ENCODE data around the gene SUSD6. TPM values are rescaled to one million over a fixed set of nuclear protein-coding genes. Genes with fewer than 3 reads are reported as not detected.

The SUSD6 gene
- total RNA-seq, 1 donor: 17.7 TPM

DNA sequence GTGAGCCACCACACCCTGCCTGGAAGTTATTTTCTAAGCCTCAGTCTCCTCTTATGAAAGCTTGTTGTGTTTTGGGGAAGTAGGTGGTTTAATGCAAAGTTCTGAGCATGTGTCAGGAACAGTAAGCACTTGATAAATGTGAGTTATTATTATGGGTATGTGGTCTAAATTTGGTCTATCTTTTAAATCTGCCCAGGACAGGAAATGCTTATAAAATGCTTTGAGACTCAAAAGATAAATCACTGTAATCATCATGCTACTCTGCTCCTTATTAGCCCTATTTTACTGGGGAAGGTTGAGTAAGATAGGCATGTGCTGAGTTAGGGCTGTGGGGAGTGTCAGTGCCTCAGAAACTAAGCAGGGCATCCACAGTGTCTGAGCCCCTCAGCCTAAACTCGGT lies 142.5 kb downstream of the SUSD6 start:
- H3K36me3 ChIP-seq (ENCODE audit: insufficient read depth, low read length): no peaks in the 10 kb centered on the region
- H3K27ac ChIP-seq (ENCODE audit: low read depth, low read length): no peak overlapping the region
- H3K4me2 ChIP-seq (ENCODE audit: insufficient read depth, low read length): no peak overlapping the region
- DNase-seq (ENCODE audit: insufficient read length, low spot score, missing footprints): no peak
- no peak overlapping the region for H3K4me3 ChIP-seq (ENCODE audit: insufficient read depth, low read length)
- no peak for TF ChIP-seq CTCF (IDR thresholded peaks at IDR 0.05; ENCODE audit: extremely low read depth, low read depth, low read length)
- H3K79me2 ChIP-seq (ENCODE audit: insufficient read depth, low read length): no peaks in the 10 kb centered on the region
- H3K4me1 ChIP-seq (ENCODE audit: insufficient read depth, low read length): no peaks in the 10 kb centered on the region
- H2AFZ ChIP-seq (ENCODE audit: low read length): no peak overlapping the region
- H3K27me3 ChIP-seq (ENCODE audit: insufficient read depth, low read length): peaks cover 4% of the 10 kb centered on the region
- H4K20me1 ChIP-seq (ENCODE audit: insufficient read depth, low read length): no peaks in the 10 kb centered on the region
- H3K9me3 ChIP-seq (ENCODE audit: low read depth, low read length): no peaks in the 10 kb centered on the region

DNA sequence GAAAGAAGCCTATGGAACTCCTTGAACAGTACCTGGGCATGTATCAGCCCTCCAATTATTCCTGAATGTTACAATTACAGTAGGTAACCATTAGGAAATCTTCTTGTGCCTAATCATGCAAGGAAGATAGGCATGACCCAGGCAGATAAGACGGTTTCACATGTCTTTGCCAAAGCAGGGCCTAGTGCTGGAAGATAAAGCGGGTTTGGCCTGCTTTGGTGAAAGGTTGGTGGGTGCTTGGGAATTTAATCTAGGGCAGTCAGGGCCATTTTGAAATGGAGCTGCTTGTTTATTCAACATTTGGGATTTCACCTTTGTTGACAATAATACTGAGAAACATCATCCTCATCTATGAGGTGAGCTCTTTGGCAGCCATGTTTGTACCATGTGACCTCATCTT lies 143.1 kb downstream of the SUSD6 start:
- Histone ChIP-seq H3K4me3 (ENCODE audit: insufficient read depth, low read length) (no peak overlapping the region), H3K27me3 (ENCODE audit: insufficient read depth, low read length) (peaks cover 4% of the 10 kb centered on the region), H3K36me3 (ENCODE audit: insufficient read depth, low read length) (no peaks in the 10 kb centered on the region), H3K4me1 (ENCODE audit: insufficient read depth, low read length) (no peaks in the 10 kb centered on the region), H3K4me2 (ENCODE audit: insufficient read depth, low read length) (no peak overlapping the region), H3K79me2 (ENCODE audit: insufficient read depth, low read length) (no peaks in the 10 kb centered on the region), H3K27ac (ENCODE audit: low read depth, low read length) (no peak overlapping the region), H3K9me3 (ENCODE audit: low read depth, low read length) (no peaks in the 10 kb centered on the region), H2AFZ (ENCODE audit: low read length) (no peak overlapping the region), H4K20me1 (ENCODE audit: insufficient read depth, low read length) (no peaks in the 10 kb centered on the region)
- no peak for DNase-seq (ENCODE audit: insufficient read length, low spot score, missing footprints)
- TF ChIP-seq CTCF (IDR thresholded peaks at IDR 0.05; ENCODE audit: extremely low read depth, low read depth, low read length): no peak

DNA sequence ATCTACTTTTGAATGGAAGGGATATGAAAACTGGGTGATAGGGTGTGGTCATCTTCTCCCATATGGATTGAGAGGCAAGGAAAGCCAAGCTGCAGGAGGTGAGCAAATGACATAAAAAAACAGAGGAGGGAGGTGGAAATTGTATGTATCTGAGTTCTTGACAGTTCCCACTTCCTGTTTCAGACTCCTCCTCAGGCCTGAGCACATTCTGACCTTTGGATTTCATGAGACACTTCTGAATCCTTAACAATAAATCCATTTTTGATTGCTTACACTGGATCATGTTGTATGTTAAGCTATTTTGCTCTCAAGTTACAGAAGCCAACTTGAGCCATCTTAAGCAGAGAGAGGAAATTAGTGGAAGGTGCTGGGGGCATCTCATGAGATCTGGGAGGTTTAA lies 143.9 kb downstream of the SUSD6 start:
- no peaks in the 10 kb centered on the region for H3K9me3 ChIP-seq (ENCODE audit: low read depth, low read length)
- no peaks in the 10 kb centered on the region for H3K4me1 ChIP-seq (ENCODE audit: insufficient read depth, low read length)
- H3K4me2 ChIP-seq (ENCODE audit: insufficient read depth, low read length): no peak overlapping the region
- no peak overlapping the region for H3K27ac ChIP-seq (ENCODE audit: low read depth, low read length)
- no peaks in the 10 kb centered on the region for H4K20me1 ChIP-seq (ENCODE audit: insufficient read depth, low read length)
- H3K27me3 ChIP-seq (ENCODE audit: insufficient read depth, low read length): peaks cover 4% of the 10 kb centered on the region
- no peak for DNase-seq (ENCODE audit: insufficient read length, low spot score, missing footprints)
- no peaks in the 10 kb centered on the region for H3K79me2 ChIP-seq (ENCODE audit: insufficient read depth, low read length)
- H3K36me3 ChIP-seq (ENCODE audit: insufficient read depth, low read length): no peaks in the 10 kb centered on the region
- no peak overlapping the region for H3K4me3 ChIP-seq (ENCODE audit: insufficient read depth, low read length)
- no peak overlapping the region for H2AFZ ChIP-seq (ENCODE audit: low read length)
- TF ChIP-seq CTCF (IDR thresholded peaks at IDR 0.05; ENCODE audit: extremely low read depth, low read depth, low read length): no peak

DNA sequence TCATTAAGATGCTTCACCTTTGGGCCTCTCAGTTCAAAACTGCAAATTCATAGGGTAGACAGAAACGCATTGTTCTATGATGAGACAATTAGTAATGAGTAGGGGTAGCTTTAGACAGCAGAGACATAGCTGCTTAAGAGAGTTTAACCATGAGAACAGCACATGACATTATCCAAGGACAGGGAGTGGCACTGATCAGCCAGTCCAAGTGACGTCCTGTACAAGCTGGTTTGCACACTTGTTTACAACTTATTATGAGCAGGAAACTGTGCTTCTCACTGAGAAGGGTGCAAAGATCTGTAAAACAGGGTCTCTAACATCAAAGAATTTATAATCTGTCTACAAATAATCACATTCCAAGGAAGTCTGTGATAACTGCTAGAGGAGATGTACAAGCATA lies 144.4 kb downstream of the SUSD6 start:
- Histone ChIP-seq H3K4me2 (ENCODE audit: insufficient read depth, low read length) (no peak overlapping the region), H3K9me3 (ENCODE audit: low read depth, low read length) (no peaks in the 10 kb centered on the region), H4K20me1 (ENCODE audit: insufficient read depth, low read length) (no peaks in the 10 kb centered on the region), H3K4me3 (ENCODE audit: insufficient read depth, low read length) (no peak overlapping the region), H3K4me1 (ENCODE audit: insufficient read depth, low read length) (no peaks in the 10 kb centered on the region), H3K27ac (ENCODE audit: low read depth, low read length) (no peak overlapping the region), H3K27me3 (ENCODE audit: insufficient read depth, low read length) (peaks cover 4% of the 10 kb centered on the region), H3K36me3 (ENCODE audit: insufficient read depth, low read length) (no peaks in the 10 kb centered on the region), H2AFZ (ENCODE audit: low read length) (no peak overlapping the region), H3K79me2 (ENCODE audit: insufficient read depth, low read length) (no peaks in the 10 kb centered on the region)
- TF ChIP-seq CTCF (IDR thresholded peaks at IDR 0.05; ENCODE audit: extremely low read depth, low read depth, low read length): no peak
- DNase-seq (ENCODE audit: insufficient read length, low spot score, missing footprints): no peak

Data from osteoblast (primary cell).